Activated naive CD8-positive, alpha-beta T cell treated with anti-CD3 and anti-CD28 coated beads for 36 hours (primary cell): ENCODE measurements around the gene LHX2. TPM values are rescaled to one million over a fixed set of nuclear protein-coding genes. Genes with fewer than 3 reads are reported as not detected.
A peak's percentile ranks its signal among the peaks of the same experiment; 100 is the strongest.

Source experiments
- DNase-seq: peaks from one replicate; pipeline ENCODE4 v3.0.0; 2021
- H3K27ac Mint-ChIP-seq: one replicate; pipeline ENCODE4 v1.8.0; 2022; ENCODE audit warnings: mild to moderate bottlenecking, moderate library complexity, mixed read lengths
- H3K27me3 Mint-ChIP-seq: one replicate; pipeline ENCODE4 v1.8.0; 2022; ENCODE audit warnings: mild to moderate bottlenecking, mixed read lengths
- H3K36me3 Mint-ChIP-seq: one replicate; pipeline ENCODE4 v1.8.0; 2021; ENCODE audit warnings: mild to moderate bottlenecking, mixed read lengths
- H3K4me1 Mint-ChIP-seq: one replicate; pipeline ENCODE4 v1.8.0; 2021; ENCODE audit warnings: mixed read lengths
- H3K4me3 Mint-ChIP-seq: one replicate; pipeline ENCODE4 v1.8.0; 2022; ENCODE audit warnings: mild to moderate bottlenecking, moderate library complexity, mixed read lengths
- H3K9me3 Mint-ChIP-seq: one replicate; pipeline ENCODE4 v1.8.0; 2022; ENCODE audit warnings: mixed read lengths
- total RNA-seq, 2 experiments: library from RNA; stranded (reverse); gene quantifications; one replicate each; pipeline ENCODE4 v1.2.3, GENCODE V29; 2021

Gene LHX2
- total RNA-seq, 2 experiments from 2014 or later: not detected

GRCh38 chr9:124030969-124031451, 19.4 kb downstream of the LHX2 start:
- H3K4me3 Mint-ChIP-seq: no peak overlapping the region
- H3K36me3 Mint-ChIP-seq: no peaks in the 10 kb centered on the region
- no peak overlapping the region for H3K27ac Mint-ChIP-seq
- no peaks in the 10 kb centered on the region for H3K9me3 Mint-ChIP-seq
- DNase-seq: no peak
- H3K27me3 Mint-ChIP-seq: peaks cover 74% of the 10 kb centered on the region
- H3K4me1 Mint-ChIP-seq: peaks cover 5% of the 10 kb centered on the region

- no peaks in the 10 kb centered on the region for H3K36me3 Mint-ChIP-seq
- H3K27ac Mint-ChIP-seq: no peak overlapping the region
- peaks cover 76% of the 10 kb centered on the region for H3K27me3 Mint-ChIP-seq
- peaks cover 5% of the 10 kb centered on the region for H3K4me1 Mint-ChIP-seq
- no peak for DNase-seq
- H3K4me3 Mint-ChIP-seq: no peak overlapping the region
- no peaks in the 10 kb centered on the region for H3K9me3 Mint-ChIP-seq
Observed at GRCh38 chr9:124032247-124032646, 20.7 kb downstream of the LHX2 start.

GRCh38 chr9:124033348-124033747, 21.8 kb downstream of the LHX2 start:
- H3K9me3 Mint-ChIP-seq: no peaks in the 10 kb centered on the region
- peaks cover 5% of the 10 kb centered on the region for H3K4me1 Mint-ChIP-seq
- H3K4me3 Mint-ChIP-seq: no peak overlapping the region
- H3K27ac Mint-ChIP-seq: no peak overlapping the region
- H3K36me3 Mint-ChIP-seq: no peaks in the 10 kb centered on the region
- peaks cover 81% of the 10 kb centered on the region for H3K27me3 Mint-ChIP-seq
- DNase-seq: no peak

GRCh38 chr9:124033967-124034366, 22.4 kb downstream of the LHX2 start:
- H3K9me3 Mint-ChIP-seq: no peaks in the 10 kb centered on the region

GRCh38 chr9:124035001-124035650, 23.6 kb downstream of the LHX2 start:
- Mint-ChIP-seq H3K27ac (no peak overlapping the region), H3K36me3 (no peaks in the 10 kb centered on the region), H3K27me3 (peaks cover 89% of the 10 kb centered on the region), H3K4me1 (peaks cover 7% of the 10 kb centered on the region), H3K9me3 (no peaks in the 10 kb centered on the region), H3K4me3 (no peak overlapping the region)
- no peak for DNase-seq

More at GRCh38 chr9:124033967-124034366, 22.4 kb downstream of the LHX2 start:
- Mint-ChIP-seq H3K4me3 (no peak overlapping the region), H3K36me3 (no peaks in the 10 kb centered on the region), H3K27ac (no peak overlapping the region), H3K4me1 (peaks cover 5% of the 10 kb centered on the region), H3K27me3 (peaks cover 83% of the 10 kb centered on the region)
- no peak for DNase-seq

GRCh38 chr9:124036578-124036977, 25.0 kb downstream of the LHX2 start:
- no peak overlapping the region for H3K4me3 Mint-ChIP-seq
- H3K27me3 Mint-ChIP-seq: peaks cover 86% of the 10 kb centered on the region
- no peaks in the 10 kb centered on the region for H3K9me3 Mint-ChIP-seq
- DNase-seq: no peak
- H3K4me1 Mint-ChIP-seq: peaks cover 11% of the 10 kb centered on the region
- no peak overlapping the region for H3K27ac Mint-ChIP-seq
- no peaks in the 10 kb centered on the region for H3K36me3 Mint-ChIP-seq

GRCh38 chr9:124037790-124038189, 26.2 kb downstream of the LHX2 start:
- H3K27me3 Mint-ChIP-seq: peaks cover 84% of the 10 kb centered on the region

GRCh38 chr9:124038239-124038638, 26.7 kb downstream of the LHX2 start:
- no peak overlapping the region for H3K4me3 Mint-ChIP-seq
- DNase-seq: no peak
- no peaks in the 10 kb centered on the region for H3K9me3 Mint-ChIP-seq
- peaks cover 10% of the 10 kb centered on the region for H3K4me1 Mint-ChIP-seq
- no peak overlapping the region for H3K27ac Mint-ChIP-seq
- H3K36me3 Mint-ChIP-seq: no peaks in the 10 kb centered on the region
- peaks cover 81% of the 10 kb centered on the region for H3K27me3 Mint-ChIP-seq

More at GRCh38 chr9:124037790-124038189, 26.2 kb downstream of the LHX2 start:
- no peaks in the 10 kb centered on the region for H3K9me3 Mint-ChIP-seq
- no peak overlapping the region for H3K27ac Mint-ChIP-seq
- H3K36me3 Mint-ChIP-seq: no peaks in the 10 kb centered on the region
- no peak overlapping the region for H3K4me3 Mint-ChIP-seq
- DNase-seq: no peak
- H3K4me1 Mint-ChIP-seq: peaks cover 10% of the 10 kb centered on the region

- H3K4me3 Mint-ChIP-seq: no peak overlapping the region
- no peaks in the 10 kb centered on the region for H3K36me3 Mint-ChIP-seq
Observed at GRCh38 chr9:124038790-124039633, 27.4 kb downstream of the LHX2 start.

GRCh38 chr9:124040186-124040931, 28.8 kb downstream of the LHX2 start:
- peaks cover 84% of the 10 kb centered on the region for H3K27me3 Mint-ChIP-seq
- no peak overlapping the region for H3K4me3 Mint-ChIP-seq
- H3K9me3 Mint-ChIP-seq: no peaks in the 10 kb centered on the region
- H3K27ac Mint-ChIP-seq: no peak overlapping the region
- peaks cover 10% of the 10 kb centered on the region for H3K4me1 Mint-ChIP-seq
- DNase-seq: no peak
- no peaks in the 10 kb centered on the region for H3K36me3 Mint-ChIP-seq

More at GRCh38 chr9:124038790-124039633, 27.4 kb downstream of the LHX2 start:
- H3K27me3 Mint-ChIP-seq: peaks cover 81% of the 10 kb centered on the region
- no peak for DNase-seq
- H3K4me1 Mint-ChIP-seq: peaks cover 10% of the 10 kb centered on the region
- H3K27ac Mint-ChIP-seq: no peak overlapping the region
- no peaks in the 10 kb centered on the region for H3K9me3 Mint-ChIP-seq

- Mint-ChIP-seq H3K4me1 (peaks cover 10% of the 10 kb centered on the region), H3K36me3 (no peaks in the 10 kb centered on the region), H3K4me3 (no peak overlapping the region), H3K9me3 (no peaks in the 10 kb centered on the region), H3K27ac (no peak overlapping the region), H3K27me3 (peaks cover 83% of the 10 kb centered on the region)
- peak; percentile 54 for DNase-seq
Observed at GRCh38 chr9:124040935-124041816, 29.6 kb downstream of the LHX2 start.

- Mint-ChIP-seq H3K9me3 (no peaks in the 10 kb centered on the region), H3K27ac (no peak overlapping the region), H3K4me3 (no peak overlapping the region), H3K36me3 (no peaks in the 10 kb centered on the region), H3K27me3 (peaks cover 86% of the 10 kb centered on the region), H3K4me1 (peaks cover 10% of the 10 kb centered on the region)
- no peak for DNase-seq
Observed at GRCh38 chr9:124041817-124042116, 30.2 kb downstream of the LHX2 start.

- no peak overlapping the region for H3K4me3 Mint-ChIP-seq
- DNase-seq: no peak
- H3K27ac Mint-ChIP-seq: no peak overlapping the region
- H3K9me3 Mint-ChIP-seq: no peaks in the 10 kb centered on the region
- no peaks in the 10 kb centered on the region for H3K36me3 Mint-ChIP-seq
- H3K27me3 Mint-ChIP-seq: peaks cover 86% of the 10 kb centered on the region
- H3K4me1 Mint-ChIP-seq: peaks cover 10% of the 10 kb centered on the region
Observed at GRCh38 chr9:124042201-124042721, 30.7 kb downstream of the LHX2 start.

GRCh38 chr9:124044448-124044847, 32.9 kb downstream of the LHX2 start:
- no peak for DNase-seq
- Mint-ChIP-seq H3K4me1 (peaks cover 10% of the 10 kb centered on the region), H3K9me3 (no peaks in the 10 kb centered on the region), H3K27me3 (peaks cover 81% of the 10 kb centered on the region), H3K4me3 (no peak overlapping the region), H3K27ac (no peak overlapping the region), H3K36me3 (no peaks in the 10 kb centered on the region)
